Suprapubic skin (tissue), 4 donors: ENCODE measurements around the gene NR3C2. TPM values are rescaled to one million over a fixed set of nuclear protein-coding genes. Genes with fewer than 3 reads are reported as not detected.

Experiments
- DNase-seq, 2 donors: peaks; one replicate each; pipeline ENCODE4 v3.0.0-alpha.2; 2019; ENCODE audit warnings: low spot score in 2 of 2
- H3K27ac ChIP-seq: fragments of 200-600 bp; sonication (generic); one replicate; pipeline ENCODE4 v1.5.1; 2019
- H3K27me3 ChIP-seq: fragments of 200-600 bp; sonication (generic); one replicate; pipeline ENCODE4 v1.5.1; 2019
- H3K36me3 ChIP-seq: fragments of 200-600 bp; sonication (generic); one replicate; pipeline ENCODE4 v1.5.1; 2019
- H3K4me1 ChIP-seq: fragments of 200-600 bp; sonication (generic); one replicate; pipeline ENCODE4 v1.5.1; 2019
- H3K4me3 ChIP-seq: fragments of 200-600 bp; sonication (generic); one replicate; pipeline ENCODE4 v1.5.1; 2019; ENCODE audit warnings: mild to moderate bottlenecking
- H3K9me3 ChIP-seq: fragments of 200-600 bp; sonication (generic); one replicate; pipeline ENCODE4 v1.5.1; 2019
- CTCF ChIP-seq, 2 donors: fragments of 200-600 bp in 1 of 2; fragments of 450-650 bp in 1 of 2; sonication (generic) in 1 of 2; IDR thresholded peaks; one replicate each; pipeline ENCODE4 v1.5.1; 2016 to 2019; ENCODE audit warnings: antibody characterized with exemption in 2 of 2, mild to moderate bottlenecking in 1 of 2, moderate library complexity in 1 of 2
- EP300 ChIP-seq: sonication (generic); formaldehyde crosslinking; IDR thresholded peaks from one replicate; pipeline ENCODE4 v1.6.1; 2017; ENCODE audit warnings: antibody characterized with exemption
- POLR2A ChIP-seq, 2 donors: fragments of 450-650 bp; IDR thresholded peaks; one replicate each; pipeline ENCODE4 v1.6.1; 2017; ENCODE audit warnings: antibody characterized with exemption in 2 of 2, mild to moderate bottlenecking in 2 of 2, moderate library complexity in 2 of 2
- POLR2AphosphoS5 ChIP-seq, 3 donors: sonication (generic); formaldehyde crosslinking; IDR thresholded peaks; one replicate each; pipeline ENCODE4 v1.6.1; 2017; ENCODE audit warnings: antibody characterized with exemption in 3 of 3
- WGBS: methylation state at CpG from one replicate; pipeline ENCODE4 v1.1.5; 2018; 5-methylcytosine and 5-hydroxymethylcytosine counted together
- total RNA-seq, 4 donors: library from RNA; depleted of rRNA; stranded (reverse); fragments of >200 nt; gene quantifications; one replicate each; pipeline ENCODE4 v1.1.0, GENCODE V29; 2016

Gene NR3C2
- total RNA-seq, 4 donors from 2014 or later = 7.3 to 12.1 (median 11.0) TPM

DNA sequence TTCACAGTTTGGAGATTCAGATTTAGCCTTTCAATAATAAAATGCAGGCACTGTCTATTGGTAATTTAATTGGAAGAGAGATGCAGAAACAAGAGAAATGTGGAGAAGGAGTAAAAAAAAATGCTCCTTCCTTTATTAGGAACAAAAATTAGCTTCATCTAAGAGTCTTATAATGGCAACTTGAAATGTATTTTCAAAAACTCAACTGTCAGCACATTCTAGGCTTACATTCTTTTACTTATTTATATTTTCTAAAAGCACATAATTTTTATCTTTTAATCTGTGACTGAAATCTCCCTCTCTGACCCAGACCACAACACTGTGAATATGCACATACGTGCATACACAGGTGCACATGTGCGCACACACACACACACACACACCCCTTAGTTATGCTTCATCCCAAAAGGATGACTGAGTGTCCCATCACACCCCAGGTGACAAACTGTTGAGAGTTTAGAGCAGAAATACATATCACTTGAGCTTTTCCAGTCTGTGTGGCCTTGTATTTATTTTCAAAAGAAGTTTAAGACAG, 29.7 kb downstream of the NR3C2 start:
- no peaks in the 10 kb centered on the region for H3K9me3 ChIP-seq
- no peak overlapping the region for H3K4me3 ChIP-seq
- DNase-seq = no peak
- no peaks in the 10 kb centered on the region for H3K4me1 ChIP-seq
- no peaks in the 10 kb centered on the region for H3K36me3 ChIP-seq
- H3K27me3 ChIP-seq = no peaks in the 10 kb centered on the region
- H3K27ac ChIP-seq = no peak overlapping the region
- WGBS = 96% methylated on average over 2 of the region's 2 CpGs
- no peak for TF ChIP-seq CTCF (IDR thresholded peaks at IDR 0.05)
- no peak for TF ChIP-seq POLR2A (IDR thresholded peaks at IDR 0.05)
- TF ChIP-seq EP300 = no peak
- TF ChIP-seq POLR2AphosphoS5 (IDR thresholded peaks at IDR 0.05) = no peak

- TF ChIP-seq POLR2AphosphoS5 (IDR thresholded peaks at IDR 0.05) = no peak
- no peak for TF ChIP-seq CTCF (IDR thresholded peaks at IDR 0.05)
- no peak for TF ChIP-seq EP300
- TF ChIP-seq POLR2A (IDR thresholded peaks at IDR 0.05) = no peak
- Histone ChIP-seq H3K9me3 (no peaks in the 10 kb centered on the region), H3K36me3 (no peaks in the 10 kb centered on the region), H3K4me1 (no peaks in the 10 kb centered on the region), H3K27ac (no peak overlapping the region), H3K4me3 (no peak overlapping the region), H3K27me3 (no peaks in the 10 kb centered on the region)
- 86% methylated on average over 5 of the region's 5 CpGs for WGBS
- no peak for DNase-seq
Observed at GRCh38 chr4:148405161-148405893, 36.9 kb downstream of the NR3C2 start.

GRCh38 chr4:148398988-148399387, 43.2 kb downstream of the NR3C2 start:
- Histone ChIP-seq H3K4me3 (no peak overlapping the region), H3K36me3 (no peaks in the 10 kb centered on the region), H3K27me3 (no peaks in the 10 kb centered on the region), H3K9me3 (no peaks in the 10 kb centered on the region), H3K27ac (no peak overlapping the region), H3K4me1 (no peaks in the 10 kb centered on the region)
- no peak for DNase-seq
- TF ChIP-seq CTCF (IDR thresholded peaks at IDR 0.05) (no peak), POLR2AphosphoS5 (IDR thresholded peaks at IDR 0.05) (no peak), EP300 (no peak), POLR2A (IDR thresholded peaks at IDR 0.05) (no peak)

DNA sequence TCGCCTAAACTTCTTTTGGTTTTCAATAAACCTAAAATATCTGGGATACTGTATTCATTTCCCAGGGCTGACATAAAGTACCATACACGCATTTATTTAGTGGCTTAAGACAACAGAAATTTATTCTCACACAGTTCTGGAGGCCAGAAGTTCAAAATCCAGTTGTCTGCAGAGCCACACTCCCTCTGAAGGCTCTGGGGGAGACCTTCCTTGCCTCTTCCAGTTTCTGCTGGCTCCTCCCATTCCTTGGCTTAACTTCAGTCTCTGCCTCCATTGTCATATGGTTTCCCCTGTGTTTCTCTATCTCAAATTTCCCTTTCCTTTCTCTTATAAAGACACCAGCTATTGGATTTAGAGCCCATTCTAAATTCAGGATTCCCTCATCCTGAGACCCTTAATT, 44.4 kb downstream of the NR3C2 start:
- no peak for TF ChIP-seq CTCF (IDR thresholded peaks at IDR 0.05)
- no peak for TF ChIP-seq EP300
- no peak for TF ChIP-seq POLR2A (IDR thresholded peaks at IDR 0.05)
- TF ChIP-seq POLR2AphosphoS5 (IDR thresholded peaks at IDR 0.05) = no peak
- H3K9me3 ChIP-seq = no peaks in the 10 kb centered on the region
- DNase-seq = no peak
- no peaks in the 10 kb centered on the region for H3K4me1 ChIP-seq
- no peaks in the 10 kb centered on the region for H3K36me3 ChIP-seq
- no peak overlapping the region for H3K4me3 ChIP-seq
- no peaks in the 10 kb centered on the region for H3K27me3 ChIP-seq
- WGBS = 98% methylated on average over 2 of the region's 2 CpGs
- no peak overlapping the region for H3K27ac ChIP-seq

DNA sequence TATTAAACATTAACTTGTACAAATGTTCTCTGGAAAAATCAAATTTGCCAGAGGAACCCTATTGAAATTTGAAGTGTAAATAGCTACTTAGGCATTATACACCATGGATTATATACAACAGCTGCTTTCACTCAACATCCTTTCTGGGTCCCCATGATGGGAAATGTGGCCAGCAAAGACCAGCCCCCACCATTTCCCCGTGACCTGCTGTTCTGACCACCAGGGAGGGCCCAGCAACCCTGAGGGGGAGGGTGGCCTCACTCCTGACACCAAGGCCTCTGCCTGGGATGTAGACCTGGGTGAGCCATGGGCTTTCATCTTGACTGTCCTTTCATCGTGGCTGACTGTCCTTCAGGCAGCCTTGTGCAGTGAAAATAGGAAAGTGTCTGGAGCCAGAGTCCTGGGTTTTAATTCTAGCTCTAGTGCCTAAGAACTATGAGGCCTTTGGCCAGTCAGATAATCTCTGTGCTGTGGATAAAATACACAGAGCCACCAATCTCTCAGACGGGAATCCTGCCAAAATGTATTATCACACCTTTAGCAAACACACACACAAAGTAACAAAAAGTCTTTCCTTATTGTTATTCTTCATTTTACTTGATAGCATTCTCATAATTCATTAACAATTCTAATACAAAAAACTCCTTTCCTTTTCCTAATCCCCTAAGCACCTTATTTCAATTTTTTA, 45.1 kb downstream of the NR3C2 start:
- H3K4me1 ChIP-seq = no peaks in the 10 kb centered on the region
- DNase-seq = no peak
- 94% methylated on average over 3 of the region's 3 CpGs for WGBS
- no peak overlapping the region for H3K4me3 ChIP-seq
- H3K36me3 ChIP-seq = no peaks in the 10 kb centered on the region
- TF ChIP-seq EP300 = no peak
- no peak for TF ChIP-seq CTCF (IDR thresholded peaks at IDR 0.05)
- no peak for TF ChIP-seq POLR2A (IDR thresholded peaks at IDR 0.05)
- TF ChIP-seq POLR2AphosphoS5 (IDR thresholded peaks at IDR 0.05) = no peak
- H3K27ac ChIP-seq = no peak overlapping the region
- H3K27me3 ChIP-seq = no peaks in the 10 kb centered on the region
- H3K9me3 ChIP-seq = no peaks in the 10 kb centered on the region
